Measurements from ENCODE around the gene ALG3. TPM values are rescaled to one million over a fixed set of nuclear protein-coding genes. Genes with fewer than 3 reads are reported as not detected.

Gene ALG3
- total RNA-seq, 4 donors from 2014 or later = 36.6 to 63.0 (median 59.2) TPM

GRCh38 chr3:184229394-184230080, 19.2 kb downstream of the ALG3 start, which contains the start of gene VWA5B2:
Gene VWA5B2 (plus strand): TSS chr3:184229585. CDS start chr3:184230529, 944 bp downstream.
- H3K4me1 ChIP-seq = peaks cover 25% of the 10 kb centered on the region
- no peak for DNase-seq (ENCODE audit: low spot score in 2 of 2)
- no peaks in the 10 kb centered on the region for H3K36me3 ChIP-seq
- peaks cover 53% of the 10 kb centered on the region for H3K27me3 ChIP-seq
- peak within 1 kb of the TSS; percentile 53 for H3K4me3 ChIP-seq
- H3K27ac ChIP-seq = no peak within 1 kb of the TSS
- 3% methylated on average over 13 of the region's 66 CpGs for WGBS
- no peaks in the 10 kb centered on the region for H3K9me3 ChIP-seq
- TF ChIP-seq POLR2A (IDR thresholded peaks at IDR 0.05) = no peak
- TF ChIP-seq, protein P1, sequence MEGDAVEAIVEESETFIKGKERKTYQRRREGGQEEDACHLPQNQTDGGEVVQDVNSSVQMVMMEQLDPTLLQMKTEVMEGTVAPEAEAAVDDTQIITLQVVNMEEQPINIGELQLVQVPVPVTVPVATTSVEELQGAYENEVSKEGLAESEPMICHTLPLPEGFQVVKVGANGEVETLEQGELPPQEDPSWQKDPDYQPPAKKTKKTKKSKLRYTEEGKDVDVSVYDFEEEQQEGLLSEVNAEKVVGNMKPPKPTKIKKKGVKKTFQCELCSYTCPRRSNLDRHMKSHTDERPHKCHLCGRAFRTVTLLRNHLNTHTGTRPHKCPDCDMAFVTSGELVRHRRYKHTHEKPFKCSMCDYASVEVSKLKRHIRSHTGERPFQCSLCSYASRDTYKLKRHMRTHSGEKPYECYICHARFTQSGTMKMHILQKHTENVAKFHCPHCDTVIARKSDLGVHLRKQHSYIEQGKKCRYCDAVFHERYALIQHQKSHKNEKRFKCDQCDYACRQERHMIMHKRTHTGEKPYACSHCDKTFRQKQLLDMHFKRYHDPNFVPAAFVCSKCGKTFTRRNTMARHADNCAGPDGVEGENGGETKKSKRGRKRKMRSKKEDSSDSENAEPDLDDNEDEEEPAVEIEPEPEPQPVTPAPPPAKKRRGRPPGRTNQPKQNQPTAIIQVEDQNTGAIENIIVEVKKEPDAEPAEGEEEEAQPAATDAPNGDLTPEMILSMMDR (IDR thresholded peaks at IDR 0.05) = peak in 1 of 2 donors; percentile 38

GRCh38 chr3:184228376-184229137, 20.2 kb downstream of the ALG3 start:
- no peaks in the 10 kb centered on the region for H3K36me3 ChIP-seq
- no peak for TF ChIP-seq EP300 (IDR thresholded peaks at IDR 0.05)
- TF ChIP-seq POLR2AphosphoS5 (IDR thresholded peaks at IDR 0.05) = no peak
- TF ChIP-seq, protein P1 (IDR thresholded peaks at IDR 0.05) = no peak
- TF ChIP-seq POLR2A (IDR thresholded peaks at IDR 0.05) = no peak
- no peak for DNase-seq (ENCODE audit: low spot score in 2 of 2)
- H3K27ac ChIP-seq = no peak overlapping the region
- peaks cover 25% of the 10 kb centered on the region for H3K4me1 ChIP-seq
- H3K9me3 ChIP-seq = no peaks in the 10 kb centered on the region
- H3K4me3 ChIP-seq = peak overlapping the region; percentile 53
- 36% methylated on average over 12 of the region's 12 CpGs for WGBS
- H3K27me3 ChIP-seq = peaks cover 53% of the 10 kb centered on the region

- Histone ChIP-seq H3K27ac (no peak overlapping the region), H3K27me3 (peaks cover 43% of the 10 kb centered on the region), H3K36me3 (no peaks in the 10 kb centered on the region), H3K4me1 (peaks cover 25% of the 10 kb centered on the region), H3K9me3 (no peaks in the 10 kb centered on the region), H3K4me3 (no peak overlapping the region)
- TF ChIP-seq, protein P1 (IDR thresholded peaks at IDR 0.05) = peak in 1 of 2 donors; percentile 85
- TF ChIP-seq POLR2AphosphoS5 (IDR thresholded peaks at IDR 0.05) (no peak), POLR2A (IDR thresholded peaks at IDR 0.05) (no peak), EP300 (IDR thresholded peaks at IDR 0.05) (no peak)
- peak in 1 of 2 donors; percentile 44 for DNase-seq (ENCODE audit: low spot score in 2 of 2)
- 52% methylated on average over 2 of the region's 2 CpGs for whole genome bisulfite sequencing
These were observed 21.3 kb downstream of the ALG3 start for GRCh38 chr3:184227481-184227935.

GRCh38 chr3:184223946-184224345, 24.8 kb downstream of the ALG3 start:
- H3K4me1 ChIP-seq = peaks cover 1% of the 10 kb centered on the region
- 78% methylated on average over 3 of the region's 3 CpGs for WGBS
- TF ChIP-seq EP300 (IDR thresholded peaks at IDR 0.05) = no peak
- TF ChIP-seq, protein P1 (IDR thresholded peaks at IDR 0.05) = no peak
- H3K9me3 ChIP-seq = no peaks in the 10 kb centered on the region
- H3K4me3 ChIP-seq = no peak overlapping the region
- H3K27me3 ChIP-seq = peaks cover 16% of the 10 kb centered on the region
- no peak overlapping the region for H3K27ac ChIP-seq
- H3K36me3 ChIP-seq = no peaks in the 10 kb centered on the region
- DNase-seq (ENCODE audit: low spot score in 2 of 2) = no peak

- peaks cover 9% of the 10 kb centered on the region for H3K27me3 ChIP-seq
- DNase-seq (ENCODE audit: low spot score in 2 of 2) = no peak
- H3K36me3 ChIP-seq = no peaks in the 10 kb centered on the region
- 75% methylated on average over 3 of the region's 3 CpGs for WGBS
- H3K4me1 ChIP-seq = no peaks in the 10 kb centered on the region
- no peak for TF ChIP-seq POLR2AphosphoS5 (IDR thresholded peaks at IDR 0.05)
- TF ChIP-seq POLR2A (IDR thresholded peaks at IDR 0.05) = no peak
- no peak for TF ChIP-seq EP300 (IDR thresholded peaks at IDR 0.05)
- TF ChIP-seq, protein P1 (IDR thresholded peaks at IDR 0.05) = no peak
- no peak overlapping the region for H3K4me3 ChIP-seq
- H3K9me3 ChIP-seq = no peaks in the 10 kb centered on the region
- H3K27ac ChIP-seq = no peak overlapping the region
These were observed 26.2 kb downstream of the ALG3 start for GRCh38 chr3:184222521-184222920.

All from suprapubic skin (tissue), 4 donors.